KMS-11 (cell line): ENCODE measurements around the gene YDJC.
A peak's percentile ranks its signal among the peaks of the same experiment; 100 is the strongest.
"Not testable (repeated sequence)": the region's sequence is repeated elsewhere in the genome, so short reads cannot be mapped to it uniquely, and the experiment has no call there.

ENCODE experiments used
- H2AFZ ChIP-seq: fragments of 200-600 bp; sonication (generic); 2 replicates; pipeline ENCODE4 v1.6.1; 2016; ENCODE audit warnings: antibody characterized with exemption, mixed run types, low read depth
- H3K27ac ChIP-seq: fragments of 200-600 bp; sonication (generic); 2 replicates; pipeline ENCODE4 v1.6.1; 2016; ENCODE audit warnings: mild to moderate bottlenecking, mixed run types
- H3K27me3 ChIP-seq: fragments of 200-600 bp; sonication (generic); 2 replicates; pipeline ENCODE4 v1.6.1; 2017; ENCODE audit warnings: mild to moderate bottlenecking, low read depth, mixed run types, moderate library complexity; ENCODE audit not compliant: insufficient read depth
- H3K36me3 ChIP-seq: fragments of 200-600 bp; sonication (generic); 2 replicates; pipeline ENCODE4 v1.6.1; 2017; ENCODE audit warnings: mild to moderate bottlenecking, mixed run types; ENCODE audit not compliant: insufficient read depth
- H3K4me1 ChIP-seq: fragments of 200-600 bp; sonication (generic); 2 replicates; pipeline ENCODE4 v1.6.1; 2016; ENCODE audit warnings: mild to moderate bottlenecking, low read depth, mixed run types; ENCODE audit not compliant: poor library complexity, severe bottlenecking
- H3K4me2 ChIP-seq: fragments of 200-600 bp; sonication (generic); 2 replicates; pipeline ENCODE4 v1.7.0; 2016; ENCODE audit warnings: mild to moderate bottlenecking, mixed run types
- H3K4me3 ChIP-seq: fragments of 200-600 bp; sonication (generic); IDR thresholded peaks from 2 replicates; pipeline ENCODE4 v1.6.1; 2017; ENCODE audit warnings: low read depth, low read length, mixed read lengths; ENCODE audit not compliant: insufficient read depth
- H3K79me2 ChIP-seq: fragments of 200-600 bp; sonication (generic); 2 replicates; pipeline ENCODE4 v1.6.1; 2016; ENCODE audit warnings: low read depth, mixed run types; ENCODE audit not compliant: insufficient read depth
- H3K9ac ChIP-seq: fragments of 200-600 bp; sonication (generic); 2 replicates; pipeline ENCODE4 v1.6.1; 2016; ENCODE audit warnings: mild to moderate bottlenecking, mixed run types
- H4K20me1 ChIP-seq: fragments of 200-600 bp; sonication (generic); 2 replicates; pipeline ENCODE4 v1.6.1; 2016; ENCODE audit warnings: mild to moderate bottlenecking, mixed run types; ENCODE audit not compliant: insufficient read depth
- CTCF ChIP-seq: fragments of 200-600 bp; sonication (generic); conservative IDR thresholded peaks from 2 replicates; pipeline ENCODE4 v1.6.1; 2017; ENCODE audit warnings: low read depth, mild to moderate bottlenecking, antibody characterized with exemption, low read length, moderate library complexity, mixed read lengths

YDJC gene

GRCh38 chr22:21629255-21630149, at the start of gene YDJC:
Gene YDJC, minus strand, starts transcription at chr22:21630022. Its CDS starts 8 bp downstream, at chr22:21630014.
- peaks cover 9% of the 10 kb centered on the region for H3K4me1 ChIP-seq
- H3K27ac ChIP-seq, result peak within 1 kb of the TSS; percentile 94
- TF ChIP-seq CTCF, result peak; percentile 59
- H2AFZ ChIP-seq, result peak within 1 kb of the TSS; percentile 24
- H3K4me2 ChIP-seq, result peak within 1 kb of the TSS; percentile 86
- peak within 1 kb of the TSS; percentile 98 for H3K9ac ChIP-seq
- H4K20me1 ChIP-seq, result 0 out of 2 replicates have a peak, but pooled peaks cover 3% of the 10 kb centered on the region
- no peaks in the 10 kb centered on the region for H3K27me3 ChIP-seq
- no peak within 1 kb of the TSS for H3K4me3 ChIP-seq
- H3K79me2 ChIP-seq, result peaks cover 33% of the 10 kb centered on the region
- H3K36me3 ChIP-seq, result no peaks in the 10 kb centered on the region

GRCh38 chr22:21679383-21679782, 49.6 kb upstream of the YDJC start:
- no peaks in the 10 kb centered on the region for H4K20me1 ChIP-seq
- no peak overlapping the region for H2AFZ ChIP-seq
- H3K27me3 ChIP-seq, result no peaks in the 10 kb centered on the region
- no peaks in the 10 kb centered on the region for H3K36me3 ChIP-seq
- H3K27ac ChIP-seq, result no peak overlapping the region
- H3K9ac ChIP-seq, result no peak overlapping the region
- H3K4me2 ChIP-seq, result no peak overlapping the region
- H3K4me3 ChIP-seq, result no peak overlapping the region
- H3K79me2 ChIP-seq, result no peaks in the 10 kb centered on the region
- H3K4me1 ChIP-seq, result peaks cover 9% of the 10 kb centered on the region
- no peak for TF ChIP-seq CTCF

GRCh38 chr22:21678842-21679241, 49.0 kb upstream of the YDJC start:
- not testable (repeated sequence) for H3K79me2 ChIP-seq, H2AFZ ChIP-seq, H3K27ac ChIP-seq, H3K4me1 ChIP-seq, H3K36me3 ChIP-seq, H3K27me3 ChIP-seq, H3K4me3 ChIP-seq, H3K4me2 ChIP-seq, H4K20me1 ChIP-seq, H3K9ac ChIP-seq

- H3K4me1 ChIP-seq, result peaks cover 9% of the 10 kb centered on the region
- no peak overlapping the region for H2AFZ ChIP-seq
- no peaks in the 10 kb centered on the region for H4K20me1 ChIP-seq
- H3K27me3 ChIP-seq, result no peaks in the 10 kb centered on the region
- no peaks in the 10 kb centered on the region; the same call in 1 of the 2 replicates for H3K36me3 ChIP-seq
- H3K4me3 ChIP-seq, result no peak overlapping the region
- no peak overlapping the region for H3K4me2 ChIP-seq
- no peaks in the 10 kb centered on the region for H3K79me2 ChIP-seq
- no peak overlapping the region for H3K27ac ChIP-seq
- no peak for TF ChIP-seq CTCF
- no peak overlapping the region for H3K9ac ChIP-seq
Observed at GRCh38 chr22:21677606-21678443, 48.0 kb upstream of the YDJC start.
